Stomach (tissue), 4 donors: ENCODE data around the gene PFKFB2.

Source experiments
- EP300 ChIP-seq: sonication (generic); formaldehyde crosslinking; IDR thresholded peaks from one replicate; pipeline ENCODE4 v1.6.1; 2017; ENCODE audit warnings: antibody characterized with exemption
- POLR2A ChIP-seq, 4 donors: fragments of 450-650 bp; IDR thresholded peaks; one replicate each; pipeline ENCODE4 v1.6.1; 2016; ENCODE audit warnings: antibody characterized with exemption in 4 of 4, control low read depth in 2 of 4, mild to moderate bottlenecking in 1 of 4, moderate library complexity in 1 of 4
- POLR2AphosphoS5 ChIP-seq, 3 donors: sonication (generic); formaldehyde crosslinking; IDR thresholded peaks; one replicate each; pipeline ENCODE4 v1.6.1; 2016; ENCODE audit warnings: antibody characterized with exemption in 3 of 3
- TF ChIP-seq, protein P1 (sequence below), 7 experiments: fragments of 450-650 bp in 4 of 7; fragments of 200-600 bp in 3 of 7; sonication (generic) in 3 of 7; IDR thresholded peaks; one replicate each; pipeline ENCODE4 v1.5.1; 2016 to 2019; ENCODE audit warnings: antibody characterized with exemption in 7 of 7, control low read depth in 2 of 7, mild to moderate bottlenecking in 1 of 7

DNA sequence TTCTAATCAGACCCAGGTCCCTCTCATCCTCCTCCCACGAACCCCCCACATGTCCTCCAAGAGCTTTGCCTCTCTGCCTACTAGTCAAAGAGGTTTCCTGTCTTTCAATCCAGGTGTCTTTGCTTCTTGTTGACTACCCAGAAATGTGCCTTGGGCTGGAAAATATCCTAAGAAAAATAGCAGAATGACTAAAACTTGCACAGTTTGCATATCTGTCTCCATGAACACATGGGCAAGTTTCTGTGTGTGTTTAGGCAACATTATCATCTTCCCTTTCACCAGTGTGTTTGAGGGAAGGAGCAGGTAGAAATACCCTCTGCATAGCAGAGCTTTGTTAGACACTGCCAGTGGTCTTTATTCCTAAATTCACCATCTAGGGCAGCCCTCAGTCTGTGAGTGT lies 22.1 kb upstream of the PFKFB2 start:
- TF ChIP-seq EP300, result no peak
- TF ChIP-seq, protein P1, sequence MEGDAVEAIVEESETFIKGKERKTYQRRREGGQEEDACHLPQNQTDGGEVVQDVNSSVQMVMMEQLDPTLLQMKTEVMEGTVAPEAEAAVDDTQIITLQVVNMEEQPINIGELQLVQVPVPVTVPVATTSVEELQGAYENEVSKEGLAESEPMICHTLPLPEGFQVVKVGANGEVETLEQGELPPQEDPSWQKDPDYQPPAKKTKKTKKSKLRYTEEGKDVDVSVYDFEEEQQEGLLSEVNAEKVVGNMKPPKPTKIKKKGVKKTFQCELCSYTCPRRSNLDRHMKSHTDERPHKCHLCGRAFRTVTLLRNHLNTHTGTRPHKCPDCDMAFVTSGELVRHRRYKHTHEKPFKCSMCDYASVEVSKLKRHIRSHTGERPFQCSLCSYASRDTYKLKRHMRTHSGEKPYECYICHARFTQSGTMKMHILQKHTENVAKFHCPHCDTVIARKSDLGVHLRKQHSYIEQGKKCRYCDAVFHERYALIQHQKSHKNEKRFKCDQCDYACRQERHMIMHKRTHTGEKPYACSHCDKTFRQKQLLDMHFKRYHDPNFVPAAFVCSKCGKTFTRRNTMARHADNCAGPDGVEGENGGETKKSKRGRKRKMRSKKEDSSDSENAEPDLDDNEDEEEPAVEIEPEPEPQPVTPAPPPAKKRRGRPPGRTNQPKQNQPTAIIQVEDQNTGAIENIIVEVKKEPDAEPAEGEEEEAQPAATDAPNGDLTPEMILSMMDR (IDR thresholded peaks at IDR 0.05), result no peak
- TF ChIP-seq POLR2AphosphoS5 (IDR thresholded peaks at IDR 0.05), result no peak
- no peak for TF ChIP-seq POLR2A (IDR thresholded peaks at IDR 0.05)
